ENCODE measurements around the gene MAP3K2. TPM values are rescaled to one million over a fixed set of nuclear protein-coding genes. Genes with fewer than 3 reads are reported as not detected.

The MAP3K2 gene
- total RNA-seq, 4 donors from 2014 or later: 29.4 to 37.4 (median 31.3) TPM

- Histone ChIP-seq H3K4me1 (peaks cover 0 to 6% (median 0%) of the 10 kb centered on the region in 3 donors), H3K36me3 (peaks cover 24 to 98% (median 30%) of the 10 kb centered on the region in 3 donors), H3K27me3 (no peaks in the 10 kb centered on the region), H3K9me3 (no peaks in the 10 kb centered on the region), H3K27ac (no peak overlapping the region), H3K4me3 (no peak overlapping the region)
- no peak for TF ChIP-seq CTCF (IDR thresholded peaks at IDR 0.05)
- no peak for TF ChIP-seq POLR2A (IDR thresholded peaks at IDR 0.05)
- intact Hi-C loops (cut with DNase I): no loop called here
- no peak for DNase-seq
- 86 to 100% methylated on average over 2 of the region's 2 CpGs for WGBS, 2 donors
Measured at GRCh38 chr2:127283275-127283674, 104.5 kb downstream of the MAP3K2 start.

- H3K4me1 ChIP-seq: peaks cover 0 to 6% (median 0%) of the 10 kb centered on the region in 3 donors
- intact Hi-C loops (cut with DNase I): no loop called here
- H3K9me3 ChIP-seq: no peaks in the 10 kb centered on the region
- H3K27me3 ChIP-seq: no peaks in the 10 kb centered on the region
- no peak overlapping the region for H3K4me3 ChIP-seq
- 87 to 95% methylated on average over 2 of the region's 2 CpGs for WGBS, 2 donors
- DNase-seq: no peak
- H3K27ac ChIP-seq: no peak overlapping the region
- TF ChIP-seq POLR2A (IDR thresholded peaks at IDR 0.05) (no peak), CTCF (IDR thresholded peaks at IDR 0.05) (no peak)
- peaks cover 26 to 98% (median 29%) of the 10 kb centered on the region in 3 donors for H3K36me3 ChIP-seq
Measured at GRCh38 chr2:127280693-127281092, 107.1 kb downstream of the MAP3K2 start.

- no peaks in the 10 kb centered on the region for H3K9me3 ChIP-seq
- H3K27ac ChIP-seq: no peak overlapping the region
- no peak for DNase-seq
- H3K27me3 ChIP-seq: no peaks in the 10 kb centered on the region
- H3K4me3 ChIP-seq: no peak overlapping the region
- 80 to 88% methylated on average over 3 to 5 of the region's 5 CpGs for WGBS, 2 donors
- H3K36me3 ChIP-seq: peaks cover 23 to 98% (median 27%) of the 10 kb centered on the region in 3 donors
- peaks cover 0 to 6% (median 0%) of the 10 kb centered on the region in 3 donors for H3K4me1 ChIP-seq
- intact Hi-C loops (cut with DNase I): no loop called here
- TF ChIP-seq POLR2A (IDR thresholded peaks at IDR 0.05) (no peak), CTCF (IDR thresholded peaks at IDR 0.05) (no peak)
Measured at GRCh38 chr2:127279781-127280180, 108.0 kb downstream of the MAP3K2 start.

- H3K36me3 ChIP-seq: peaks cover 18 to 98% (median 23%) of the 10 kb centered on the region in 3 donors
- no peak for DNase-seq
- 41 to 57% methylated on average over 3 of the region's 3 CpGs for WGBS, 2 donors
- no peaks in the 10 kb centered on the region for H3K9me3 ChIP-seq
- no peak overlapping the region for H3K4me3 ChIP-seq
- H3K4me1 ChIP-seq: peaks cover 0 to 6% (median 0%) of the 10 kb centered on the region in 3 donors
- intact Hi-C loops (cut with DNase I): no loop called here
- no peaks in the 10 kb centered on the region for H3K27me3 ChIP-seq
- no peak for TF ChIP-seq POLR2A (IDR thresholded peaks at IDR 0.05)
- no peak overlapping the region for H3K27ac ChIP-seq
Measured at GRCh38 chr2:127278959-127279358, 108.8 kb downstream of the MAP3K2 start.

GRCh38 chr2:127277028-127277427, 110.7 kb downstream of the MAP3K2 start:
- Histone ChIP-seq H3K27ac (no peak overlapping the region), H3K36me3 (peaks cover 19 to 98% (median 30%) of the 10 kb centered on the region in 3 donors), H3K9me3 (no peaks in the 10 kb centered on the region), H3K27me3 (no peaks in the 10 kb centered on the region), H3K4me1 (peaks cover 0 to 6% (median 0%) of the 10 kb centered on the region in 3 donors), H3K4me3 (no peak overlapping the region)
- no peak for DNase-seq
- TF ChIP-seq POLR2A (IDR thresholded peaks at IDR 0.05) (no peak), CTCF (IDR thresholded peaks at IDR 0.05) (no peak)
- intact Hi-C loops (cut with DNase I): no loop called here
- 53 to 94% methylated on average over 2 of the region's 2 CpGs for WGBS, 2 donors

- no peaks in the 10 kb centered on the region for H3K27me3 ChIP-seq
- no peak for DNase-seq
- TF ChIP-seq POLR2A (IDR thresholded peaks at IDR 0.05) (no peak), CTCF (IDR thresholded peaks at IDR 0.05) (no peak)
- peaks cover 0 to 6% (median 0%) of the 10 kb centered on the region in 3 donors for H3K4me1 ChIP-seq
- peaks cover 19 to 100% (median 40%) of the 10 kb centered on the region in 3 donors for H3K36me3 ChIP-seq
- intact Hi-C loops (cut with DNase I): no loop called here
- WGBS, 2 donors: 86 to 92% methylated on average over 7 to 9 of the region's 9 CpGs
- no peak overlapping the region for H3K27ac ChIP-seq
- H3K4me3 ChIP-seq: no peak overlapping the region
- no peaks in the 10 kb centered on the region for H3K9me3 ChIP-seq
Measured at GRCh38 chr2:127275789-127276188, 112.0 kb downstream of the MAP3K2 start.

Measured in esophagus squamous epithelium (tissue), 5 donors.